Mucosa of stomach (tissue), 1 donor: ENCODE measurements around the gene GRK6.

ENCODE experiments used
- H3K27me3 ChIP-seq: one replicate; pipeline ENCODE4 v1.7.0; 2013; ENCODE audit warnings: mild to moderate bottlenecking, low read length; ENCODE audit not compliant: control insufficient read depth, insufficient read depth
- H3K36me3 ChIP-seq: one replicate; pipeline ENCODE4 v1.7.0; 2013; ENCODE audit warnings: low read length; ENCODE audit not compliant: control insufficient read depth, insufficient read depth
- H3K4me1 ChIP-seq: one replicate; pipeline ENCODE4 v1.7.0; 2013; ENCODE audit warnings: mild to moderate bottlenecking, low read length; ENCODE audit not compliant: control insufficient read depth, insufficient read depth
- H3K4me3 ChIP-seq: one replicate; pipeline ENCODE4 v1.7.0; 2013; ENCODE audit warnings: low read length
- H3K9ac ChIP-seq: one replicate; pipeline ENCODE4 v1.7.0; 2013; ENCODE audit warnings: mild to moderate bottlenecking, low read length, moderate library complexity
- H3K9me3 ChIP-seq: one replicate; pipeline ENCODE4 v1.7.0; 2013; ENCODE audit warnings: mild to moderate bottlenecking, low read length, moderate library complexity; ENCODE audit not compliant: control insufficient read depth
- donor health status: Pancreatic carcinoma.

GRK6 gene

GRCh38 chr5:177426566-177427210 is at the start of gene GRK6:
Gene GRK6, plus strand, starts transcription at chr5:177426676. Its CDS starts 170 bp downstream, at chr5:177426846.
- no peaks in the 10 kb centered on the region for H3K27me3 ChIP-seq
- H3K4me3 ChIP-seq = peak within 1 kb of the TSS; percentile 99
- H3K4me1 ChIP-seq = peaks cover 36% of the 10 kb centered on the region
- no peaks in the 10 kb centered on the region for H3K36me3 ChIP-seq
- H3K9ac ChIP-seq = peak within 1 kb of the TSS; percentile 94
- no peaks in the 10 kb centered on the region for H3K9me3 ChIP-seq

GRCh38 chr5:177377851-177378776 is 48.4 kb upstream of the GRK6 start:
- Histone ChIP-seq H3K36me3 (no peaks in the 10 kb centered on the region), H3K27me3 (no peaks in the 10 kb centered on the region), H3K4me1 (peaks cover 4% of the 10 kb centered on the region), H3K9ac (no peak overlapping the region), H3K9me3 (no peaks in the 10 kb centered on the region), H3K4me3 (no peak overlapping the region)

GRCh38 chr5:177378884-177379883 is 47.3 kb upstream of the GRK6 start:
- H3K4me3 ChIP-seq = no peak overlapping the region
- no peaks in the 10 kb centered on the region for H3K27me3 ChIP-seq
- no peak overlapping the region for H3K9ac ChIP-seq
- no peaks in the 10 kb centered on the region for H3K36me3 ChIP-seq
- no peaks in the 10 kb centered on the region for H3K9me3 ChIP-seq
- peaks cover 4% of the 10 kb centered on the region for H3K4me1 ChIP-seq

GRCh38 chr5:177380805-177381126 is 45.7 kb upstream of the GRK6 start:
- no peaks in the 10 kb centered on the region for H3K27me3 ChIP-seq
- no peaks in the 10 kb centered on the region for H3K36me3 ChIP-seq
- H3K9me3 ChIP-seq = no peaks in the 10 kb centered on the region
- H3K4me3 ChIP-seq = no peak overlapping the region
- peaks cover 4% of the 10 kb centered on the region for H3K4me1 ChIP-seq
- H3K9ac ChIP-seq = no peak overlapping the region

- no peak overlapping the region for H3K4me3 ChIP-seq
- H3K27me3 ChIP-seq = no peaks in the 10 kb centered on the region
- H3K9me3 ChIP-seq = no peaks in the 10 kb centered on the region
- no peaks in the 10 kb centered on the region for H3K36me3 ChIP-seq
- H3K9ac ChIP-seq = no peak overlapping the region
- H3K4me1 ChIP-seq = peaks cover 4% of the 10 kb centered on the region
These were observed 44.0 kb upstream of the GRK6 start for GRCh38 chr5:177382423-177383029.

GRCh38 chr5:177383181-177383580 is 43.3 kb upstream of the GRK6 start:
- Histone ChIP-seq H3K9ac (no peak overlapping the region), H3K9me3 (no peaks in the 10 kb centered on the region), H3K4me3 (no peak overlapping the region), H3K36me3 (no peaks in the 10 kb centered on the region), H3K27me3 (no peaks in the 10 kb centered on the region), H3K4me1 (peaks cover 4% of the 10 kb centered on the region)

GRCh38 chr5:177384134-177384533 is 42.3 kb upstream of the GRK6 start, which contains the start of gene SLC34A1:
Gene SLC34A1, plus strand, starts transcription at chr5:177384434. Its CDS starts 1,308 bp downstream, at chr5:177385742.
- H3K4me3 ChIP-seq = no peak within 1 kb of the TSS

GRCh38 chr5:177385720-177386119 is 40.8 kb upstream of the GRK6 start:
- no peak overlapping the region for H3K4me3 ChIP-seq
- no peak overlapping the region for H3K9ac ChIP-seq
- peaks cover 5% of the 10 kb centered on the region for H3K4me1 ChIP-seq
- H3K9me3 ChIP-seq = no peaks in the 10 kb centered on the region
- no peaks in the 10 kb centered on the region for H3K27me3 ChIP-seq
- H3K36me3 ChIP-seq = no peaks in the 10 kb centered on the region

More at GRCh38 chr5:177384134-177384533, 42.3 kb upstream of the GRK6 start, which contains the start of gene SLC34A1:
- H3K9me3 ChIP-seq = no peaks in the 10 kb centered on the region
- no peaks in the 10 kb centered on the region for H3K36me3 ChIP-seq
- H3K4me1 ChIP-seq = peaks cover 2% of the 10 kb centered on the region
- H3K9ac ChIP-seq = no peak within 1 kb of the TSS
- H3K27me3 ChIP-seq = no peaks in the 10 kb centered on the region

GRCh38 chr5:177386542-177386941 is 39.9 kb upstream of the GRK6 start:
- Histone ChIP-seq H3K9me3 (no peaks in the 10 kb centered on the region), H3K4me3 (no peak overlapping the region), H3K36me3 (no peaks in the 10 kb centered on the region), H3K27me3 (no peaks in the 10 kb centered on the region), H3K4me1 (peaks cover 7% of the 10 kb centered on the region), H3K9ac (no peak overlapping the region)

GRCh38 chr5:177387405-177387804 is 39.1 kb upstream of the GRK6 start:
- H3K9me3 ChIP-seq = no peaks in the 10 kb centered on the region
- no peaks in the 10 kb centered on the region for H3K27me3 ChIP-seq
- no peaks in the 10 kb centered on the region for H3K36me3 ChIP-seq
- no peak overlapping the region for H3K9ac ChIP-seq
- peaks cover 7% of the 10 kb centered on the region for H3K4me1 ChIP-seq
- no peak overlapping the region for H3K4me3 ChIP-seq

- no peaks in the 10 kb centered on the region for H3K27me3 ChIP-seq
- H3K9ac ChIP-seq = no peak overlapping the region
- H3K9me3 ChIP-seq = no peaks in the 10 kb centered on the region
- H3K4me3 ChIP-seq = no peak overlapping the region
- H3K36me3 ChIP-seq = no peaks in the 10 kb centered on the region
- H3K4me1 ChIP-seq = peaks cover 7% of the 10 kb centered on the region
These were observed 37.9 kb upstream of the GRK6 start for GRCh38 chr5:177388521-177389052.
